HL-60 (cell line): ENCODE measurements around the gene PBX1.

Experiments used
- DNase-seq, 2 experiments: peaks; one replicate each; pipeline ENCODE4 v3.0.0-alpha.2; 2010 to 2020; ENCODE audit warnings: low read depth in 1 of 2, low spot score in 1 of 2
- H3K27ac ChIP-seq: fragments of 250-450 bp; sonication (Bioruptor Pico); replicated peaks from 2 replicates; pipeline ENCODE4 v1.5.1; 2020; ENCODE audit warnings: mild to moderate bottlenecking, moderate library complexity
- H3K27me3 ChIP-seq: fragments of 250-450 bp; sonication (Bioruptor Pico); 2 replicates; pipeline ENCODE4 v1.5.1; 2021; ENCODE audit warnings: mild to moderate bottlenecking, moderate library complexity; ENCODE audit not compliant: insufficient read depth, poor library complexity, severe bottlenecking
- H3K4me3 ChIP-seq: replicated peaks from 2 replicates; pipeline ENCODE4 v1.5.1; 2011; ENCODE audit warnings: mild to moderate bottlenecking, control low read depth, low read length; ENCODE audit not compliant: insufficient read depth
- CTCF ChIP-seq: IDR thresholded peaks from one replicate; pipeline ENCODE4 v1.5.1; 2011; ENCODE audit warnings: low read length, control low read depth, inconsistent platforms; ENCODE audit not compliant: insufficient read depth
- GABPA ChIP-seq: IDR thresholded peaks from 2 replicates; pipeline ENCODE4 v1.6.1; 2012; ENCODE audit warnings: low read depth
- POLR2AphosphoS5 ChIP-seq: IDR thresholded peaks from 2 replicates; pipeline ENCODE4 v1.6.1; 2012; ENCODE audit warnings: low read depth
- REST ChIP-seq: IDR thresholded peaks from 2 replicates; pipeline ENCODE4 v1.6.1; 2012; ENCODE audit warnings: low read depth; ENCODE audit not compliant: insufficient replicate concordance
- SPI1 ChIP-seq: IDR thresholded peaks from 2 replicates; pipeline ENCODE4 v1.6.1; 2012; ENCODE audit warnings: low read depth, mild to moderate bottlenecking, borderline replicate concordance

PBX1 gene

GRCh38 chr1:164757625-164758024 is 198.6 kb downstream of the PBX1 start:
- H3K27ac ChIP-seq, result no peak overlapping the region
- H3K27me3 ChIP-seq, result no peaks in the 10 kb centered on the region
- DNase-seq, result no peak
- H3K4me3 ChIP-seq, result no peak overlapping the region
- TF ChIP-seq POLR2AphosphoS5 (no peak), REST (no peak), GABPA (no peak), CTCF (no peak), SPI1 (no peak)

- Histone ChIP-seq H3K27me3 (no peaks in the 10 kb centered on the region), H3K4me3 (no peak overlapping the region), H3K27ac (no peak overlapping the region)
- no peak for DNase-seq
- TF ChIP-seq CTCF, result no peak
- no peak for TF ChIP-seq SPI1
- TF ChIP-seq POLR2AphosphoS5, result no peak
- no peak for TF ChIP-seq GABPA
- no peak for TF ChIP-seq REST
Measured at GRCh38 chr1:164759144-164759920, 200.3 kb downstream of the PBX1 start.

- H3K27me3 ChIP-seq, result no peaks in the 10 kb centered on the region
- no peak overlapping the region for H3K4me3 ChIP-seq
- TF ChIP-seq CTCF (no peak), SPI1 (no peak), POLR2AphosphoS5 (no peak), REST (no peak), GABPA (no peak)
- H3K27ac ChIP-seq, result no peak overlapping the region
- no peak for DNase-seq
Measured at GRCh38 chr1:164759979-164760469, 201.0 kb downstream of the PBX1 start.
